Ishikawa (cell line): ENCODE measurements around the gene C1orf210.

Experiments used
- CREB1 ChIP-seq: IDR thresholded peaks from 2 replicates; pipeline ENCODE4 v1.6.1; 2012; ENCODE audit warnings: low read depth
- EGR1 ChIP-seq: IDR thresholded peaks from 2 replicates; pipeline ENCODE4 v1.6.1; 2012
- EP300 ChIP-seq: IDR thresholded peaks from 2 replicates; pipeline ENCODE4 v1.6.1; 2012; ENCODE audit warnings: borderline replicate concordance
- FOXM1 ChIP-seq: IDR thresholded peaks from 2 replicates; pipeline ENCODE4 v1.6.1; 2012; ENCODE audit warnings: low read depth, borderline replicate concordance
- NFIC ChIP-seq: IDR thresholded peaks from 2 replicates; pipeline ENCODE4 v1.6.1; 2012
- RAD21 ChIP-seq: IDR thresholded peaks from 2 replicates; pipeline ENCODE4 v1.6.1; 2012; ENCODE audit warnings: low read depth
- TAF1 ChIP-seq: IDR thresholded peaks from 2 replicates; pipeline ENCODE4 v1.6.1; 2012; ENCODE audit warnings: low read depth, mild to moderate bottlenecking
- TCF12 ChIP-seq: IDR thresholded peaks from 2 replicates; pipeline ENCODE4 v1.6.1; 2012; ENCODE audit warnings: low read depth
- TEAD4 ChIP-seq: IDR thresholded peaks from 2 replicates; pipeline ENCODE4 v1.6.1; 2012
- YY1 ChIP-seq: IDR thresholded peaks from 2 replicates; pipeline ENCODE4 v1.6.1; 2012; ENCODE audit warnings: low read depth
- ZBTB7A ChIP-seq: IDR thresholded peaks from 2 replicates; pipeline ENCODE4 v1.6.1; 2012; ENCODE audit warnings: low read depth
- TF ChIP-seq, protein P1 (sequence below): IDR thresholded peaks from 2 replicates; pipeline ENCODE4 v1.6.1; 2012
- TF ChIP-seq, protein P2 (sequence below): IDR thresholded peaks from 2 replicates; pipeline ENCODE4 v1.6.1; 2012; ENCODE audit warnings: low read depth, mild to moderate bottlenecking
- TF ChIP-seq, protein P3 (sequence below): IDR thresholded peaks from 2 replicates; pipeline ENCODE4 v1.6.1; 2012

DNA sequence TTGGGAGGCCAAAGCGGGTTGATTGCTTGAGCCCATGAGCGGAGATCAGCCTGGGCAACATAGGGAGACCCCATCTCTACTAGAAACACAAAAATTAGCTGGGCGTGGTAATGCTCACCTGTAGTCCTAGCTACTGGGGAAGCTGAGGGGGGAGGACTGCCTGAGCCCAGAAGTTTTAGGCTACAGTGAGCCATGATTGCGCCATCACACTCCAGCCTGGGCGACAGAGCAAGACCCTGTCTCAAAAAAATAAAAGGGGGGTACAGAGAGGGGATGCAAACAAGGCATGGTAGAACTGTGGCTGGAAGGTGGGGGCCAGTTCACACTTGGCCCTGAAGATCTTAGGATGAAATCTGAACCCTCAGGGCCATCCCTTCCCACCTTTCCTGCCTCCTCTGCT, 1.2 kb upstream of the C1orf210 start:
- no peak for TF ChIP-seq RAD21
- TF ChIP-seq YY1: no peak
- TF ChIP-seq, protein P1, sequence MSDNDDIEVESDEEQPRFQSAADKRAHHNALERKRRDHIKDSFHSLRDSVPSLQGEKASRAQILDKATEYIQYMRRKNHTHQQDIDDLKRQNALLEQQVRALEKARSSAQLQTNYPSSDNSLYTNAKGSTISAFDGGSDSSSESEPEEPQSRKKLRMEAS: no peak
- no peak for TF ChIP-seq EGR1
- TF ChIP-seq, protein P2, sequence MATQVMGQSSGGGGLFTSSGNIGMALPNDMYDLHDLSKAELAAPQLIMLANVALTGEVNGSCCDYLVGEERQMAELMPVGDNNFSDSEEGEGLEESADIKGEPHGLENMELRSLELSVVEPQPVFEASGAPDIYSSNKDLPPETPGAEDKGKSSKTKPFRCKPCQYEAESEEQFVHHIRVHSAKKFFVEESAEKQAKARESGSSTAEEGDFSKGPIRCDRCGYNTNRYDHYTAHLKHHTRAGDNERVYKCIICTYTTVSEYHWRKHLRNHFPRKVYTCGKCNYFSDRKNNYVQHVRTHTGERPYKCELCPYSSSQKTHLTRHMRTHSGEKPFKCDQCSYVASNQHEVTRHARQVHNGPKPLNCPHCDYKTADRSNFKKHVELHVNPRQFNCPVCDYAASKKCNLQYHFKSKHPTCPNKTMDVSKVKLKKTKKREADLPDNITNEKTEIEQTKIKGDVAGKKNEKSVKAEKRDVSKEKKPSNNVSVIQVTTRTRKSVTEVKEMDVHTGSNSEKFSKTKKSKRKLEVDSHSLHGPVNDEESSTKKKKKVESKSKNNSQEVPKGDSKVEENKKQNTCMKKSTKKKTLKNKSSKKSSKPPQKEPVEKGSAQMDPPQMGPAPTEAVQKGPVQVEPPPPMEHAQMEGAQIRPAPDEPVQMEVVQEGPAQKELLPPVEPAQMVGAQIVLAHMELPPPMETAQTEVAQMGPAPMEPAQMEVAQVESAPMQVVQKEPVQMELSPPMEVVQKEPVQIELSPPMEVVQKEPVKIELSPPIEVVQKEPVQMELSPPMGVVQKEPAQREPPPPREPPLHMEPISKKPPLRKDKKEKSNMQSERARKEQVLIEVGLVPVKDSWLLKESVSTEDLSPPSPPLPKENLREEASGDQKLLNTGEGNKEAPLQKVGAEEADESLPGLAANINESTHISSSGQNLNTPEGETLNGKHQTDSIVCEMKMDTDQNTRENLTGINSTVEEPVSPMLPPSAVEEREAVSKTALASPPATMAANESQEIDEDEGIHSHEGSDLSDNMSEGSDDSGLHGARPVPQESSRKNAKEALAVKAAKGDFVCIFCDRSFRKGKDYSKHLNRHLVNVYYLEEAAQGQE: no peak
- TF ChIP-seq NFIC: no peak
- TF ChIP-seq EP300: no peak
- TF ChIP-seq FOXM1: no peak
- no peak for TF ChIP-seq TAF1
- TF ChIP-seq, protein P3, sequence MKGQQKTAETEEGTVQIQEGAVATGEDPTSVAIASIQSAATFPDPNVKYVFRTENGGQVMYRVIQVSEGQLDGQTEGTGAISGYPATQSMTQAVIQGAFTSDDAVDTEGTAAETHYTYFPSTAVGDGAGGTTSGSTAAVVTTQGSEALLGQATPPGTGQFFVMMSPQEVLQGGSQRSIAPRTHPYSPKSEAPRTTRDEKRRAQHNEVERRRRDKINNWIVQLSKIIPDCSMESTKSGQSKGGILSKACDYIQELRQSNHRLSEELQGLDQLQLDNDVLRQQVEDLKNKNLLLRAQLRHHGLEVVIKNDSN: no peak
- TF ChIP-seq TCF12: no peak
- TF ChIP-seq CREB1: no peak
- TF ChIP-seq ZBTB7A: no peak
- TF ChIP-seq TEAD4: no peak
